SU-DHL-6 (cell line): ENCODE data around the gene ARHGAP10.

Source experiments
- H2AFZ ChIP-seq: fragments of 200-600 bp; sonication (generic); 2 replicates; pipeline ENCODE4 v1.6.1; 2014; ENCODE audit warnings: low read depth, mild to moderate bottlenecking, moderate library complexity, mixed read lengths, antibody characterized with exemption, low read length; ENCODE audit not compliant: severe bottlenecking
- H3F3A ChIP-seq: fragments of 200-600 bp; shearing (Covaris generic); 2 replicates; pipeline ENCODE4 v1.6.0; 2016; ENCODE audit warnings: antibody characterized with exemption, mild to moderate bottlenecking; ENCODE audit not compliant: insufficient read depth
- H3K27ac ChIP-seq: fragments of 200-600 bp; sonication (generic); 2 replicates; pipeline ENCODE4 v1.5.1; 2016; ENCODE audit warnings: low read depth, mild to moderate bottlenecking, low read length, moderate library complexity, mixed read lengths
- H3K27me3 ChIP-seq: fragments of 200-600 bp; sonication (generic), shearing (Covaris generic); 2 replicates; pipeline ENCODE4 v1.6.0; 2014; ENCODE audit warnings: mild to moderate bottlenecking, low read length
- H3K36me3 ChIP-seq: fragments of 200-600 bp; sonication (generic); 2 replicates; pipeline ENCODE4 v1.6.1; 2014; ENCODE audit warnings: mild to moderate bottlenecking, low read length, mixed read lengths
- H3K4me2 ChIP-seq: fragments of 300-600, 200-600 bp; shearing (Covaris generic), sonication (generic); 2 replicates; pipeline ENCODE4 v1.6.0; 2014; ENCODE audit warnings: low read length, low read depth, mild to moderate bottlenecking; ENCODE audit not compliant: poor library complexity, severe bottlenecking
- H3K4me3 ChIP-seq: fragments of 200-600 bp; sonication (generic); 2 replicates; pipeline ENCODE4 v1.5.1; 2014; ENCODE audit warnings: antibody characterized with exemption, low read length, mild to moderate bottlenecking, mixed read lengths; ENCODE audit not compliant: insufficient read depth, poor library complexity, severe bottlenecking
- H3K79me2 ChIP-seq: fragments of 200-600 bp; sonication (generic); 2 replicates; pipeline ENCODE4 v1.6.1; 2014; ENCODE audit warnings: mild to moderate bottlenecking, low read length, moderate library complexity; ENCODE audit not compliant: insufficient read depth
- H3K9ac ChIP-seq: fragments of 200-600 bp; sonication (generic); 2 replicates; pipeline ENCODE4 v1.7.0; 2014; ENCODE audit warnings: mild to moderate bottlenecking, low read length
- H3K9me2 ChIP-seq: fragments of 200-600 bp; sonication (generic); replicated peaks from 2 replicates; pipeline ENCODE4 v1.6.1; 2014; ENCODE audit warnings: low read length; ENCODE audit not compliant: insufficient read depth
- H3K9me3 ChIP-seq: fragments of 200-600 bp; sonication (generic); 2 replicates; pipeline ENCODE4 v1.6.1; 2014; ENCODE audit warnings: low read length, mixed read lengths; ENCODE audit not compliant: insufficient read depth
- H4K20me1 ChIP-seq: fragments of 200-600 bp; sonication (generic); 2 replicates; pipeline ENCODE4 v1.6.1; 2014; ENCODE audit warnings: low read depth, mild to moderate bottlenecking, antibody characterized with exemption, low read length, moderate library complexity, mixed read lengths
- CTCF ChIP-seq: fragments of 200-600 bp; sonication (generic); IDR thresholded peaks from one replicate; pipeline ENCODE4 v1.5.1; 2017; ENCODE audit warnings: antibody characterized with exemption, mild to moderate bottlenecking, low read length, moderate library complexity; ENCODE audit not compliant: insufficient read depth, poor library complexity, severe bottlenecking
- EZH2phosphoT487 ChIP-seq: fragments of 200-600 bp; sonication (generic), shearing (Covaris generic); conservative IDR thresholded peaks from 2 replicates; pipeline ENCODE4 v1.6.1; 2018; ENCODE audit warnings: mild to moderate bottlenecking, antibody characterized with exemption, low read length, moderate library complexity, mixed read lengths

ARHGAP10 gene

GRCh38 chr4:147839663-147840062 lies 107.8 kb downstream of the ARHGAP10 start:
- H3K9me2 ChIP-seq = no peaks in the 10 kb centered on the region
- no peaks in the 10 kb centered on the region for H3K36me3 ChIP-seq
- TF ChIP-seq CTCF (no peak), EZH2phosphoT487 (no peak)
- H3K27ac ChIP-seq = no peak overlapping the region
- no peaks in the 10 kb centered on the region for H4K20me1 ChIP-seq
- H3K79me2 ChIP-seq = no peaks in the 10 kb centered on the region
- H3K4me2 ChIP-seq = no peak overlapping the region
- H3F3A ChIP-seq = no peaks in the 10 kb centered on the region
- H2AFZ ChIP-seq = no peak overlapping the region
- no peaks in the 10 kb centered on the region for H3K9me3 ChIP-seq
- H3K27me3 ChIP-seq = no peaks in the 10 kb centered on the region
- H3K9ac ChIP-seq = no peak overlapping the region
- H3K4me3 ChIP-seq = no peak overlapping the region

- Histone ChIP-seq H3K4me3 (no peak overlapping the region), H3K4me2 (no peak overlapping the region), H2AFZ (no peak overlapping the region), H3K9ac (no peak overlapping the region), H3K36me3 (no peaks in the 10 kb centered on the region), H3K79me2 (no peaks in the 10 kb centered on the region), H3K9me2 (no peaks in the 10 kb centered on the region), H3K27ac (no peak overlapping the region), H3K27me3 (no peaks in the 10 kb centered on the region), H3F3A (no peaks in the 10 kb centered on the region), H4K20me1 (no peaks in the 10 kb centered on the region), H3K9me3 (no peaks in the 10 kb centered on the region)
- TF ChIP-seq CTCF (no peak), EZH2phosphoT487 (no peak)
These were observed 109.2 kb downstream of the ARHGAP10 start for GRCh38 chr4:147840838-147841738.

DNA sequence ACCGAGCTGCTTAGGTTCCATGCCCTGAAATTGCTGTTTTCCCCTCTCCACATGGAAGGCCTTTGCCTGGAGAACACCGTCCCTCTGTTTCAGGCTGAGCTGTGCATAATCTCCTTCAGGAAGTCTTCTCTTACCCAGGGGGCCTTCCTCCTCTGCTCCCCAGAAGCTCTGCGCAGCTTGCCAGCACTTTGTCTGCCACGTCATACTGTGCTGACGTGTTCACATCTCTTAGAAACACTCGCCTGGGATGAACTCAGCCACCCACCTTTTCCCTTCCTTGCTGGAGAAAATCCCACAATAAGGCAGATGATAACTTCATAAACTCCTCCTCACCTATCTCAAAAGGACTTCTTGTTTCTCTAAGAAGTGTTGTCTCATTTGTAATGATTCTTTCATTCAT lies 110.7 kb downstream of the ARHGAP10 start:
- no peaks in the 10 kb centered on the region for H3K9me3 ChIP-seq
- no peak overlapping the region for H3K4me3 ChIP-seq
- H3K9ac ChIP-seq = no peak overlapping the region
- no peak for TF ChIP-seq EZH2phosphoT487
- no peak for TF ChIP-seq CTCF
- H3K36me3 ChIP-seq = no peaks in the 10 kb centered on the region
- H3F3A ChIP-seq = no peaks in the 10 kb centered on the region
- no peaks in the 10 kb centered on the region for H4K20me1 ChIP-seq
- H3K9me2 ChIP-seq = no peaks in the 10 kb centered on the region
- no peak overlapping the region for H2AFZ ChIP-seq
- no peaks in the 10 kb centered on the region for H3K27me3 ChIP-seq
- no peak overlapping the region for H3K4me2 ChIP-seq
- H3K27ac ChIP-seq = no peak overlapping the region
- no peaks in the 10 kb centered on the region for H3K79me2 ChIP-seq
